Hepatocyte (in vitro differentiated cells): Measurements from ENCODE around the gene RPS6KA2. TPM values are rescaled to one million over a fixed set of nuclear protein-coding genes. Genes with fewer than 3 reads are reported as not detected.

ENCODE experiments used
- DNase-seq: peaks from one replicate; pipeline ENCODE4 v3.0.0-alpha.2; 2016; ENCODE audit warnings: low spot score
- H2AFZ ChIP-seq: fragments of 200-600 bp; sonication (generic); 2 replicates; pipeline ENCODE4 v1.6.0; 2016; ENCODE audit warnings: antibody characterized with exemption, mild to moderate bottlenecking
- H3K27ac ChIP-seq: fragments of 200-600 bp; sonication (generic); 2 replicates; pipeline ENCODE4 v1.5.1; 2016; ENCODE audit warnings: mild to moderate bottlenecking
- H3K27me3 ChIP-seq: fragments of 200-600 bp; sonication (generic); 2 replicates; pipeline ENCODE4 v1.6.1; 2016
- H3K36me3 ChIP-seq: fragments of 200-600 bp; sonication (generic); replicated peaks from 2 replicates; pipeline ENCODE4 v1.5.1; 2016; ENCODE audit warnings: low read depth; ENCODE audit not compliant: insufficient read depth
- H3K4me1 ChIP-seq: fragments of 200-600 bp; sonication (generic); 2 replicates; pipeline ENCODE4 v1.5.1; 2016; ENCODE audit warnings: mild to moderate bottlenecking, moderate library complexity; ENCODE audit not compliant: insufficient read depth
- H3K4me2 ChIP-seq: fragments of 200-600 bp; sonication (generic); 2 replicates; pipeline ENCODE4 v1.6.0; 2016
- H3K4me3 ChIP-seq: fragments of 200-600 bp; sonication (generic); 2 replicates; pipeline ENCODE4 v1.5.1; 2016; ENCODE audit warnings: mild to moderate bottlenecking
- H3K79me2 ChIP-seq: fragments of 200-600 bp; sonication (generic); 2 replicates; pipeline ENCODE4 v1.6.0; 2017; ENCODE audit warnings: mild to moderate bottlenecking
- H3K9me2 ChIP-seq: fragments of 200-600 bp; sonication (generic); replicated peaks from 2 replicates; pipeline ENCODE4 v1.6.0; 2017; ENCODE audit warnings: mild to moderate bottlenecking; ENCODE audit not compliant: insufficient read depth
- H3K9me3 ChIP-seq: fragments of 200-600 bp; sonication (generic); 2 replicates; pipeline ENCODE4 v1.5.1; 2016; ENCODE audit warnings: low read depth, mild to moderate bottlenecking
- H4K20me1 ChIP-seq: fragments of 200-600 bp; sonication (generic); 2 replicates; pipeline ENCODE4 v1.6.0; 2016; ENCODE audit warnings: mild to moderate bottlenecking; ENCODE audit not compliant: insufficient read depth, poor library complexity, severe bottlenecking
- CTCF ChIP-seq: fragments of 200-600 bp; sonication (generic); IDR thresholded peaks from 2 replicates; pipeline ENCODE4 v1.5.1; 2016; ENCODE audit warnings: antibody characterized with exemption, mild to moderate bottlenecking; ENCODE audit not compliant: poor library complexity
- EZH2 ChIP-seq: fragments of 200-600 bp; sonication (generic); IDR thresholded peaks from 2 replicates; pipeline ENCODE4 v1.6.1; 2016; ENCODE audit warnings: antibody characterized with exemption, mild to moderate bottlenecking, borderline replicate concordance
- EZH2phosphoT487 ChIP-seq: fragments of 200-600 bp; sonication (generic); IDR thresholded peaks from one replicate; pipeline ENCODE4 v1.6.1; 2018; ENCODE audit warnings: antibody characterized with exemption, mild to moderate bottlenecking, low read depth, moderate library complexity; ENCODE audit not compliant: unreplicated experiment, severe bottlenecking
- WGBS: methylation state at CpG from one replicate; pipeline ENCODE4 v1.1.6; 2016; ENCODE audit warnings: low lambda C conversion rate; ENCODE audit errors: missing lambda C conversion rate; 5-methylcytosine and 5-hydroxymethylcytosine counted together
- polyA plus RNA-seq: library from polyadenylated mRNA; unstranded; fragments of >200 nt; fragmentation: Nextera tagmentation; extraction: Ambion mirVana; gene quantifications from 2 replicates; pipeline ENCODE4 v1.2.1, GENCODE V29; 2016
- total RNA-seq: library from RNA; depleted of rRNA; stranded (reverse); fragments of >200 nt; gene quantifications from 2 replicates; pipeline ENCODE4 v1.2.3, GENCODE V29; 2014

The RPS6KA2 gene
- total and polyA plus RNA-seq, 2 experiments from 2014 or later, result 27.7 to 29.2 TPM

GRCh38 chr6:166565084-166565967 is 61.7 kb downstream of the RPS6KA2 start:
- no peak overlapping the region for H3K4me3 ChIP-seq
- WGBS, result 89% methylated on average over 24 of the region's 24 CpGs
- H3K36me3 ChIP-seq, result no peaks in the 10 kb centered on the region
- no peaks in the 10 kb centered on the region for H3K9me2 ChIP-seq
- H3K79me2 ChIP-seq, result peaks cover 9% of the 10 kb centered on the region
- H3K27ac ChIP-seq, result no peak overlapping the region
- no peak overlapping the region for H2AFZ ChIP-seq
- H3K27me3 ChIP-seq, result no peaks in the 10 kb centered on the region
- no peak for TF ChIP-seq CTCF
- no peak for TF ChIP-seq EZH2
- no peak for TF ChIP-seq EZH2phosphoT487
- H3K4me1 ChIP-seq, result no peaks in the 10 kb centered on the region
- no peak for DNase-seq
- H4K20me1 ChIP-seq, result peaks cover 1% of the 10 kb centered on the region
- no peak overlapping the region for H3K4me2 ChIP-seq
- no peaks in the 10 kb centered on the region for H3K9me3 ChIP-seq

DNA sequence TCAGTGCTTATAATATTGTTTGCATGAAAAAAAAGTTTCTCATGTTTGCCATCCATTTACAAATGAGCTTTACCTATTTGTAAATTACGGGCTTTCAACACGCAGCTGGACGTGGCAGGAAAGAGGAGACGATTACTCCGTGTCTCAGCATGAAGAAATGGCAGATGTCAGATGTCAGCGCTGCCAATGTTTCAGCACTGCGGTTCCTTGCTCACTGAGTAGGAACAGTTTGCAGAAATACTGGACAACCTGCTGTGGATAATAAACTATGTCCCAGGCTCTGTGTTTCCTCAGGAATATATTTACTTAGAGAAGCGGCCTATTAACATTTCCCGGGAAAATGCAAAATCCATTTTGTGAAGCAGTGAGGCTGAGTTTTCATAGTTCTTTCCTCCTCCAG is 63.2 kb downstream of the RPS6KA2 start:
- Histone ChIP-seq H2AFZ (no peak overlapping the region), H3K27me3 (no peaks in the 10 kb centered on the region), H3K9me2 (no peaks in the 10 kb centered on the region), H3K79me2 (peaks cover 8% of the 10 kb centered on the region), H3K27ac (no peak overlapping the region), H3K4me3 (no peak overlapping the region), H3K9me3 (no peaks in the 10 kb centered on the region), H3K4me2 (no peak overlapping the region), H3K4me1 (no peaks in the 10 kb centered on the region), H4K20me1 (no peaks in the 10 kb centered on the region), H3K36me3 (no peaks in the 10 kb centered on the region)
- DNase-seq, result no peak
- WGBS, result 90% methylated on average over 9 of the region's 9 CpGs
- TF ChIP-seq CTCF, result no peak
- no peak for TF ChIP-seq EZH2
- TF ChIP-seq EZH2phosphoT487, result no peak

GRCh38 chr6:166563200-166563599 is 63.9 kb downstream of the RPS6KA2 start:
- no peak for DNase-seq
- no peaks in the 10 kb centered on the region for H3K9me2 ChIP-seq
- no peak for TF ChIP-seq EZH2
- no peak for TF ChIP-seq EZH2phosphoT487
- TF ChIP-seq CTCF, result no peak
- H3K9me3 ChIP-seq, result no peaks in the 10 kb centered on the region
- H3K4me3 ChIP-seq, result no peak overlapping the region
- 94% methylated on average over 10 of the region's 16 CpGs for WGBS
- no peak overlapping the region for H3K27ac ChIP-seq
- no peaks in the 10 kb centered on the region for H3K4me1 ChIP-seq
- H3K79me2 ChIP-seq, result peaks cover 9% of the 10 kb centered on the region
- H4K20me1 ChIP-seq, result no peaks in the 10 kb centered on the region
- no peaks in the 10 kb centered on the region for H3K27me3 ChIP-seq
- no peaks in the 10 kb centered on the region for H3K36me3 ChIP-seq
- H2AFZ ChIP-seq, result no peak overlapping the region
- no peak overlapping the region for H3K4me2 ChIP-seq
